ENCODE measurements around the gene PIAS1.
"Not testable (repeated sequence)": the region's sequence is repeated elsewhere in the genome, so short reads cannot be mapped to it uniquely, and the experiment has no call there.

Gene PIAS1

GRCh38 chr15:68203486-68203885, 149.4 kb downstream of the PIAS1 start:
- no peak for DNase-seq (ENCODE audit: low read depth, low spot score)

DNA sequence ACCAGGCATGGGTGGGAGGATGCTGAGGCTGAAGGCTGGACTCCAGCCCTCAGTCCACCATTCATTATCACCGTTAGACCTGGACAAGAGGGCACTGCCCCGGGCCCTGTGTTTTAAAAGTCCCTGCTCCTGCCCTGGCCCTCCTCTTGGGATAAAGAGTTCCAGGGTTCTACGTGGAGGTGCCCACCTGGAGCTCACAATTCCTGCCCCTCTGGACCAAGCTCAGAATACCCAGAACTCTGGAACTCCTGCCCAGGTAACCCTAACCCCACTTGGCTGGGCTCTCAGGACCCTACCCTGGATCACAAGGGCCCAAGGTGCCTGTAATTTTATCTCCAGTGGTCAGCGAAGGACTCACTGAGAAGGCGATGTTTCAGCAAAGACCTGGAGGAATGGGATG, 149.8 kb downstream of the PIAS1 start:
- DNase-seq (ENCODE audit: low read depth, low spot score): no peak

- no peak for DNase-seq (ENCODE audit: low read depth, low spot score)
Measured at GRCh38 chr15:68204361-68204760, 150.2 kb downstream of the PIAS1 start.

DNA sequence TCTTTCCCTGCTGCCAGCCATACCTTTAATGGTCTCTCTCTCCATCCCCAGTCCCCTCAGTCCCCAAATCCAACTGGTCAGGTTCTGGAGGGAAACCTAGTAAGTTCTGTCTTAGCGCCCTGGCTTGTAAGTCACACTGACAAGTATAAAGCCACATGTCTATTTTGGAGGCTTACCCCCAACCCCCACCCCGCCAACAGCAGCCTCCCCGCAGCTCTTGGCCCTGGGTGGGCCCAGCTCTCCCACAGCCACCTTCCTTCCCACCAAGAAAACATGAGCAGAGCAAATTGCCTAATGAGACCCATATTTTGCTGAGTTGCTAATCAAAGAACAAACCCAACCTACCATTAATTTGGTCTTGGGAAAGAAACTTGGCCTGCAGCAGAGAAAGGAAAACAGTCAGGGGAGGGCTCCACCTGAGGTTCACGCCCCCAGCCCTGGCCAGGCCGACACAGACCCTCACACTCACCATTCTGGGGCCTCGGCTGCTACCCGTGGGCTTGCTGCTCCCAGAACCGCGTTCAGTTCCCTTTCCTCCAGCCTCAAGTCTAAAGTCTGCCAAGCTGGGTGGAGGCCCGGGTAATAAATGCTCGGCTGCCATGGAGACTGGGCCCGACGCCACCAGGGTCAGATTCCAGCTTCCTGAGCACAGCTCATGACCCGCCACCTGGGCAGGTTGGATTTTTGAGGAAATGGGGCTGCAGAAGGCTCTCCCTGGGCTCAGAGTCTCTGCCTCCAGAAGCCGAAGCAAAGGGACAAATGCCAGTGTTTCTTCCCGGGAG, 150.9 kb downstream of the PIAS1 start, which contains the start of gene CALML4:
CALML4 (minus strand) TSS at position 557 of the 782 bp plus-strand sequence; CDS start at position 472, 85 bp downstream.
- DNase-seq (ENCODE audit: low read depth, low spot score): no peak

DNA sequence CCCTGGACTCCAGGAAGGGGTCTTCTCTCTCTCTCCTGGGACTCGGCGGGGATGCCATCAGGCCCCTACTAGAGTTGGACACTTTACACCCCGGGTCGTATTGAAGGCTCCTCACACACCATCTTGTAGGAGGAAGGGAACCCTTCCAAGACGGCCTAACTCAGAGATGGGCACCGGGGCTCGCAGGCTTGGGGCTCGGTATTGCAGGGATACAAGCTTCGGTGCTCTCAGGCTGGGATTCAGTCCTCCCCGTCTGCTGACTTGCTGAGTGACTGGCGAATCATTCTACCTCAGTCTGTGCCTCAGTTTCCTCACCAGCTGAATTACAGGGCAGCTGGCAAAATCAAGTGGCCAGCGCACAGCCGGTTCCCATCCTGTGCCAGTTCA, 151.4 kb downstream of the PIAS1 start:
- DNase-seq (ENCODE audit: low read depth, low spot score): no peak

- no peak for DNase-seq (ENCODE audit: low read depth, low spot score)
Measured at GRCh38 chr15:68205954-68206539, 151.9 kb downstream of the PIAS1 start.

- no peak for DNase-seq (ENCODE audit: low read depth, low spot score)
Measured at GRCh38 chr15:68206711-68207151, 152.6 kb downstream of the PIAS1 start.

- no peak for DNase-seq (ENCODE audit: low read depth, low spot score)
Measured at GRCh38 chr15:68207176-68207935, 153.2 kb downstream of the PIAS1 start.

DNA sequence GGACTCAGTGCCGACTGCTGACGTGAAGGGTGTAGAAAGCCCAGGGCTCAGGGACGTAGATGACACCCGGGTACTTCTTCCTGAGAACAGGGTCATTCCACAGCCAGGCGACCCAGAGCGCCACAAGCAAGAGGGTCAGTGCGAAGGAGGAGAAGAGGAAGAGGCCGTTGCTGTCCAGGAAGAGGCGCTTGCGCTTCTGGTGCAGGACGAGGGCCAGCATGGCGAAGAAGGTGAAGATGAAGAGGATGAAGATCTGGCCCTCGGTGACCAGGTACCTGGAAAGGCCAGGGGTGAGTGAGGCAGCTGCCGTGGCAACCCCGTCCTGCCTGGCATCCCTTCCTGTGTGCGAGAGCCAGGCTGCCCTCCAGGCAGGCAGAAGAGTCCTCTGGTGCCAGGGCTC, 154.0 kb downstream of the PIAS1 start:
- no peak for DNase-seq (ENCODE audit: low read depth, low spot score)

- no peak for DNase-seq (ENCODE audit: low read depth, low spot score)
Measured at GRCh38 chr15:68208636-68209240, 154.6 kb downstream of the PIAS1 start.

- DNase-seq (ENCODE audit: low read depth, low spot score): no peak
Measured at GRCh38 chr15:68209272-68209671, 155.2 kb downstream of the PIAS1 start.

DNA sequence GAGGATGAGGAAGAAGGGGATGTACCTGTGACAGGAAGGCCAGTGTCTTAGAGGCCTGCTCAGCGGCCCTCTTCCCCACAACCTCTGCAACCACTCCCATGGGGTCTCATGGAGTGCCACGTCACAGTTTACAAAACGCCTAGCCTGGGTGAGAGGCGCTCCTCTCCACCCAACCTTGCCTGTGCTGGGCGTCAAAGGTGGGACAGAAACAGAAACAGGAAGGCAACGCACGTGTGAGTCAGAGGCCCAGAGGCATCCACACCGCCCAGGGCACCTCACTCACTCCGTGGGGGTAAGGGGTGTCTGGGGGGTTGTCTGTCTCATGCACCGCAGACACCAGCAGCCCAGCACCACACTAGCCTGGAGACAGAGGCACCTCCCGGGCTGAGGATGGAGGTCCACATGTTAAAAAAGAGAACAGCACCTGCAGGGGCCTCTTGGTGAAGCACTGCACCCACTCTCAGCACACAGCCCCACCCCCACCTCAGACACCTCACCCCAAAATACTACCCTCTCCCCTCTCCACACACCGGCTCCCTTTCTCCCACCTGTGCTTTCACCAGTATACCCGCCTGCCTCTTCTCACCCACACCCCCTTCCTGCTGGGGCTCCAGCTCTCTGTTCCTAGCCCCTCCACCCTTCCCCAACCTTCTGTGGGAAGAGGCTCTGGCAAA, 155.8 kb downstream of the PIAS1 start:
- no peak for DNase-seq (ENCODE audit: low read depth, low spot score)

GRCh38 chr15:68210409-68210756, 156.3 kb downstream of the PIAS1 start:
- DNase-seq (ENCODE audit: low read depth, low spot score): no peak

DNA sequence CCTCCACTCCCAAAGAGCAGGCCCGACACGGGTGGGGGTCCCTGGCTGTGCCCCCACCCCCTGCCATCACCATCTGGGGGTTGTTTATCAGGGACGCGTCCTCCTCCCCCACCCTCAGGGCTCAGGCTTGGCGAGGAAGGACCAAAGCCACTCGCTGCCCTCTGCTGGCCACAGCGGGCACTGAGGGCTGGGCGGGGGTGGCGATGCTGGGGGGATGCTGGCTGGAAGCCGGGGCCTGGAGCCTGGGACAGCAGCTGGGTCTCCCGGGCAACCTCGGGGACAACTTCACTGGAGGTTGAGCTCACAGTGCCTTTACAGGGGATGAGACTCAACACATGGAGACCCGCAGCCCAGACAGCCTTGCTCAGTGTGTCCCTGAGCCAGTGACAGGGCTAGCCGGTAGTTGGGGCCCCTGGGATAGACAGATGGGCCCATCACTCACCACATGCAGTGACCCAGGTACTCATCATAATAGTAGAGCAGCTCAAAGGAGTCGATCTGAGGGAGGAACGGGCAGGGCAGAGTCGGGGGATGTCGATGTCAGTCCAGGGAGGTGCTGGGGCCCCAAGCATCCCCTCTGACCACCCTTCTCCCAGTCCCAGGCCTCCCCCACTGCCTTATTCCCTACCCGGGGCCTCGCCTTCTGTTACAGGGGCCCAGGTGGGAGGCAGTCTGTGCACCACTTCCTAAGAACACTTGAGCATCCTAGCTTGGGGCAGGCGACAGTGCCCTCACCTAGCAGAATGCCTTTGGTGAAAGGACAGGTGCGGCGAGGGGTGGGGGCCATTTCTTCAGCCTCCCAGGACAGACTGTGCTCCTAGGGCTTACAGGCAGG, 156.9 kb downstream of the PIAS1 start:
- DNase-seq (ENCODE audit: low read depth, low spot score): no peak

- no peak for DNase-seq (ENCODE audit: low read depth, low spot score)
Measured at GRCh38 chr15:68211656-68212320, 157.7 kb downstream of the PIAS1 start.

DNA sequence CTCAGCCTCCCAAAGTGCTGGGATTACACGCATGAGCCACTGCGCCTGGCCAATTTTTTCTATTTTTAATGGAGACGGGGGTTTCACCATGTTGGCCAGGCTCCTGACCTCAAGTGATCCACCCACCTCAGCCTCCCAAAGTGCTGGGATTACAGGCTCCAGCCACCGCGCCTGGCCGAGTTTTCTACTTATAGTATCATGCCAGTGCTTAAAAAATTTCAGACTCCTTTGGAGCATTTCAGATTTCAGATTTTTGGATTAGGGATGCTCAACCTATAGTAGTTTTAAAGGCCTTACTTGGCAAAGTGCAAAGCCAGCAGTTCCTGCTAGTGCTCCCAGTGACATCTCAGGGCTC, 159.4 kb downstream of the PIAS1 start:
- DNase-seq (ENCODE audit: low read depth, low spot score): not testable (repeated sequence)

DNA sequence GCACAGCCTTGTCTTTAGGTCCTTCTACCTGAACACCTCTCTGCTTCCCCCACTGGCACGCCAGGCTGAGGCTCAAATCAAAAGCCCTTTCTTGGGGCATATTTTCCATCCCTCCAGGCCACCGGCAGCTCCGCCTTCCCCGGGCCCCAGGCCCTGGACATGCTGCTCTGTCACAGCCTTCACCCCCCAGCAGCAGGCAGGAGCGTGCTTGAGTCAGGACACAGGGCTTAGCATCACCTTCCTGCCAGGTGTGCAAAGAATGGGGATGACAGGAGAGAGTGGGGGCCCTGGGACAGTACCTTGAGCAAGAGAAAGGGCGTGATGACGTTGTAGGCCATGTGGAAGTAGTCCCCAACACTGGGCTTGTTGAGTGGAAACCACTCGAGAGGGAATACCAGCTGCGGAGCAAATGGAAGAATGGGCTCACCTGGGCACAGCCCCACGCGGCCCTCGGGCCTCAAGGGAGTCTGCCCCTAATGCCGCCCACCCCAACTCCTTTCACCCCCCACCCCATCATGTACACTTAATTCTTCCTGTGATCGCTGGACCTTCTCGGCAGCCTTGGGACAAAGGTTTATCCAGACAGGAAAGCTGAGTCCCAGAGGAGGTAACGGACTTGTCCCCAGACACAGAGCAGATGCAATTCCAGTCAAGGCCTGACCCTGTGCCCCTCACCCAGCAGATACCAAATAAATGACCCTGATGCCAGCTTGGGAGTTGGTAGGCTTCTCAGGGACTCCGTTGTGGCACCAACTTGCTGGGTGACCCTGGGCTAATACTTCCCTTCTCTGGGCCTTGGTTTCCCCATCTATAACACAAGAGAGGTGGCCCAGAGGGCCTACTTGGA, 160.1 kb downstream of the PIAS1 start:
- DNase-seq (ENCODE audit: low read depth, low spot score): no peak

- DNase-seq (ENCODE audit: low read depth, low spot score): no peak
Measured at GRCh38 chr15:68214838-68215254, 160.7 kb downstream of the PIAS1 start.

DNA sequence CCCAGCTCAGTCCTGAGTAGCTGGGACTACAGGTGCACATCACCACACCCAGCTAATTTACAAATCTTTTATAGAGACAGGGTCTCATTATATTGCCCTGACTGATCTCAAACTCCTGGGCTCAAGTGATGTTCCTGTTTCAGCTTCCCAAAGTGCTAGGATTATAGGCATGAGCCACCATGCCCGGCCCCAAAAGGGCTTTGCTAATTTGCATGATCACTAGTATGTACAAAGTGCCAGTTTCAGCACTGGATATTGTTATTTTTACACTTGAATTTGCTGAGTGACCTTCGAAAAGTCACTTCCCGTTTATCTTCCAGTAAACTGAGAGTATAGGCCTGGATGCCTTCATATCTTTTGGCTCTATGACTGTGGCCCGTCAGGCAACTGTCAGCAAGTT, 163.2 kb downstream of the PIAS1 start:
- no peak for DNase-seq (ENCODE audit: low read depth, low spot score)

Measured in smooth muscle cell of the brain vasculature (primary cell).